Thoracic aorta (tissue), 2 donors: Measurements from ENCODE around the gene TAC3. TPM values are rescaled to one million over a fixed set of nuclear protein-coding genes. Genes with fewer than 3 reads are reported as not detected.
"Not testable (repeated sequence)": the region's sequence is repeated elsewhere in the genome, so short reads cannot be mapped to it uniquely, and the experiment has no call there.

ENCODE experiments used
- ATAC-seq: fragments of 150-250 bp; one replicate; pipeline ENCODE4 v1.8.0; 2017; ENCODE audit warnings: low read depth; ENCODE audit not compliant: insufficient number of reproducible peaks, low FRiP score
- DNase-seq: peaks from one replicate; pipeline ENCODE4 v3.0.0-alpha.2; 2020; ENCODE audit warnings: low spot score
- H3K27ac ChIP-seq, 2 donors: fragments of 200-600 bp; sonication (generic); 1 replicate in 1 of 2; 2 replicates in 1 of 2; pipeline ENCODE4 v1.5.1; 2016; ENCODE audit warnings: mild to moderate bottlenecking in 2 of 2, moderate library complexity in 2 of 2
- H3K27me3 ChIP-seq: fragments of 200-600 bp; sonication (generic); replicated peaks from 2 replicates; pipeline ENCODE4 v1.6.0; 2016; ENCODE audit warnings: mild to moderate bottlenecking; ENCODE audit not compliant: insufficient read depth
- H3K36me3 ChIP-seq: fragments of 200-600 bp; sonication (generic); one replicate; pipeline ENCODE4 v1.5.1; 2016
- H3K4me1 ChIP-seq, 2 donors: fragments of 200-600 bp; sonication (generic); 1 replicate in 1 of 2; 2 replicates in 1 of 2; pipeline versions ENCODE4 v1.5.1 to v1.6.0; 2016; ENCODE audit warnings: low read depth in 2 of 2, mild to moderate bottlenecking in 1 of 2; ENCODE audit not compliant: control insufficient read depth in 1 of 2
- H3K4me3 ChIP-seq: fragments of 200-600 bp; sonication (generic); 2 replicates; pipeline ENCODE4 v1.5.1; 2016; ENCODE audit warnings: mild to moderate bottlenecking
- H3K9me3 ChIP-seq: fragments of 200-600 bp; sonication (generic); 2 replicates; pipeline ENCODE4 v1.5.1; 2016
- total RNA-seq, 2 donors: library from RNA; depleted of rRNA; stranded (reverse); fragments of >200 nt; gene quantifications; one replicate each; pipeline versions ENCODE4 v1.1.0 to v1.2.3, GENCODE V29; 2016
- TF ChIP-seq, protein P1 (sequence below): fragments of 200-600 bp; sonication (generic); IDR thresholded peaks from one replicate; pipeline ENCODE4 v1.5.1; 2019; ENCODE audit warnings: antibody characterized with exemption

Gene TAC3
- total RNA-seq, 2 donors from 2014 or later: not detected

DNA sequence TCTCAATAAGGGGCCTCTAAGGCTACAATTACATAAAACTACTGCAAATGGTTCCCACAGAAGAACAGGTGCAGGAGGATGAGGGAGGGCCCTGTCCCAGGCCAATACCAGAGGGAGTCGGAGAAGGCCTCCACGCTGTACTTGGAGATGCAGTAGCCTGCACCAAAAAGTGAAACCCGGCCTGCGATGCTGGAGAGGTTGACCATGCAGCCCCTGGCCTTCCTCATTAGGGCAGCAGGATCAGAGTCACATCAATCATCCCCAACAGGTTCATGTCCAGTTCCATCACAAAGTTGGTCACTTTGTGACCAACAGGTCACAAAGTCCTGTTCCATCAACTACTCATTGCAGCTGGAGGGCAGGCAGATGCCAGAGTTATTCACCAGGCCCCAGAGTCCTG, 32.9 kb downstream of the TAC3 start:
- no peaks in the 10 kb centered on the region for H3K9me3 ChIP-seq
- TF ChIP-seq, protein P1, sequence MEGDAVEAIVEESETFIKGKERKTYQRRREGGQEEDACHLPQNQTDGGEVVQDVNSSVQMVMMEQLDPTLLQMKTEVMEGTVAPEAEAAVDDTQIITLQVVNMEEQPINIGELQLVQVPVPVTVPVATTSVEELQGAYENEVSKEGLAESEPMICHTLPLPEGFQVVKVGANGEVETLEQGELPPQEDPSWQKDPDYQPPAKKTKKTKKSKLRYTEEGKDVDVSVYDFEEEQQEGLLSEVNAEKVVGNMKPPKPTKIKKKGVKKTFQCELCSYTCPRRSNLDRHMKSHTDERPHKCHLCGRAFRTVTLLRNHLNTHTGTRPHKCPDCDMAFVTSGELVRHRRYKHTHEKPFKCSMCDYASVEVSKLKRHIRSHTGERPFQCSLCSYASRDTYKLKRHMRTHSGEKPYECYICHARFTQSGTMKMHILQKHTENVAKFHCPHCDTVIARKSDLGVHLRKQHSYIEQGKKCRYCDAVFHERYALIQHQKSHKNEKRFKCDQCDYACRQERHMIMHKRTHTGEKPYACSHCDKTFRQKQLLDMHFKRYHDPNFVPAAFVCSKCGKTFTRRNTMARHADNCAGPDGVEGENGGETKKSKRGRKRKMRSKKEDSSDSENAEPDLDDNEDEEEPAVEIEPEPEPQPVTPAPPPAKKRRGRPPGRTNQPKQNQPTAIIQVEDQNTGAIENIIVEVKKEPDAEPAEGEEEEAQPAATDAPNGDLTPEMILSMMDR: no peak
- H3K27ac ChIP-seq: no peak overlapping the region
- ATAC-seq: no peak
- no peaks in the 10 kb centered on the region for H3K27me3 ChIP-seq
- no peaks in the 10 kb centered on the region for H3K36me3 ChIP-seq
- DNase-seq: no peak
- H3K4me3 ChIP-seq: no peak overlapping the region
- no peaks in the 10 kb centered on the region for H3K4me1 ChIP-seq

DNA sequence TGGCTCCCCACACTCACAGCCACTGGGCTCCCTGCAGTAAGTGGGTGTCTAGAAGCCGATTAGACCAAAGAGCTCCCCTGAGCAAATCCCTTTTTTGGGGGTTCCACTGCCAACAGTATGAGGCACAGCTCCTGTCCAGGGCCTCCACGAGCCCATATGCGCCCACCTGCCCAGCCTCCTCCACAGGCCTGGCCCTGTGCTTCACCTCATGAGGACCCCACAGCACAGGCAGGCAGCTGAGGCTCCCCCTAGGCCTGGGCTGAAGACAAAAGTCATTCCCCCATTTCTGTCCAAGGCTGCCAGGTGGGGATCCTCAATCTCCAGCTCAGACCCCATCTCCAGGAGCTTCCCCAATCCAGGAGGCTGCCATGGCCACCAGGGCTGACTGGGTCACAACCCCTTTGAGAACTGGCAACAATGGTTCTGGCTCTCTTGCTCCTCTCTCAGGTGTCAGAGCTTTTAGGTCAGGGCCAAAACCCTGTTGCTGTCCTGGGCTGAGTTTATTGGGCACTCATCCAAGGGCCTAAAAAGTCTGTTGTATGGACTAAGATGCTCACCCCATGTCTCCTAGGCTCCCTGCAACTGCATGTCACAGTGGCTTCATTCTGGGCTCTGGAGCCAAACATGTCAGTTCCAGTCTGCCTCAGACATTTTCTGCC, 33.6 kb downstream of the TAC3 start:
- H3K36me3 ChIP-seq, H3K4me1 ChIP-seq, DNase-seq, H3K4me3 ChIP-seq, H3K27me3 ChIP-seq, ATAC-seq, H3K27ac ChIP-seq, H3K9me3 ChIP-seq: not testable (repeated sequence)

DNA sequence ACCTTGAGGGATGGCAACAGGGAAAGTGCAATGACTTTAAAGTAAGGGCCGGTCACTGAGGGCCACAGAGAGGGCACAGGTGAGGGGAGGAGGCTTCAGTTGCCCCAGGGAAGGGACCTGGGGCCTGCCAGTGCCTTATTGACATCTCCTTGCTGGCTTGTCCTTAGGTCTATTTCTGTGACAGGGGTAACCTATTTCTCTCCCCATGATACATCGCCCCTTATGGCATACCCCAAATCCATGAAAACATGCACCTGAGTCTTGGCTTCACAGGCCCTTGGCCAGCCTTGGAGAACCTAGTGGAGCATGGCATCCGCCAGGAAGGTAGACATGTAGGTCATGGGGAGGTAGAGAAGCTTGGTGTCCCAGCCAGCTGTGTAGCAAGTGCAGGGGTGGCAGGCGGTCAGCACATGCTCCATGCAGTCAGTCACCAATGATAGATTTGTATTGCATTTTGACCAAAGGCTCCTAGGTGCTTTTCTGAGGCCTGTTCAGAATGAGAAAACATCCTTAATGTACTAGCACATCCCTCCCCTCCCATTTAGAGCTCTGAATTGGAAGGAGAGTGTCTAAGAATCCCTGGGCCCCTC, 35.3 kb downstream of the TAC3 start:
- DNase-seq (no peak), ATAC-seq (no peak)
- no peaks in the 10 kb centered on the region for H3K36me3 ChIP-seq
- H3K4me3 ChIP-seq: no peak overlapping the region
- H3K27ac ChIP-seq: no peak overlapping the region
- H3K9me3 ChIP-seq: no peaks in the 10 kb centered on the region
- no peaks in the 10 kb centered on the region for H3K4me1 ChIP-seq
- H3K27me3 ChIP-seq: no peaks in the 10 kb centered on the region
- TF ChIP-seq, protein P1: no peak

DNA sequence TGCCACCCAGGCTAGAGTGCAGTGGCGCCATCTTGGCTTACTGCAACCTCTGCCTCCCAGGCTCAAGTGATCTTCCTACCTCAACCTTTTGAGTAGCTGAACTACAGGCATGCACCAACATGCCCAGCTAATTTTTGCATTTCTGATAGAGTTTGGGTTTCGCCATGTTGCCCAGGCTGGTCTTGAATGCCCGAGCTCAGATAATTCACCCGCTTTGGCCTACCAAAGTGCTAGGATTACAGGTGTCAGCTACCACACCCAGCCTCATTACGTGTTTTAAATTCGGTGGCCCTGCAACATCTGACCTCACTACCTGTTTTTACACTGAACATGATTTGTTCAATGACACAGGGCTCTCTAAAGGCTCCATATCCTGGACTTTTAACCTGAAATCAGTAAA, 36.1 kb downstream of the TAC3 start:
- Histone ChIP-seq H3K4me3 (no peak overlapping the region), H3K9me3 (no peaks in the 10 kb centered on the region), H3K4me1 (no peaks in the 10 kb centered on the region), H3K27ac (no peak overlapping the region), H3K27me3 (no peaks in the 10 kb centered on the region), H3K36me3 (no peaks in the 10 kb centered on the region)
- TF ChIP-seq, protein P1: no peak
- no peak for DNase-seq
- no peak for ATAC-seq

DNA sequence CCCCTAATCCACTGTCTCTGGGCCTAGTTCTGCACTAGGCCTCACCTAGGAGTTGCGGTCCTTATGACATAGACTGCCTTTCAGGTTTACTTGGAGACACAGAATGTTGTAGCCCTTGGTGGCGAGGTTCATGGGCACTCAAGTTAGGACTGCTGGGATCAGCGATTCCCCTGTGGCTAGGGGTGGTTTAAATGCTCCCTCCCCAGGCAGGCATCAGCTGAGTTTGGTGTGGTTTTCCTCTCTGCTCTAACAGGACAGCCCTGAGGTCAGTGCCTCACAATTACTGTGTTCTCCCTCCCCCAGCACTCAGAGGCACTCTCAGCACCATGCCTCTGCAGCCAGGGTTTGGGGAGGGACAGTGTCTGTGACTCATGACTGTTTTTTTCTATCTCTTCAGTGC, 36.7 kb downstream of the TAC3 start:
- H3K9me3 ChIP-seq: no peaks in the 10 kb centered on the region

More for the DNA sequence above, 36.7 kb downstream of the TAC3 start:
- H3K27me3 ChIP-seq: no peaks in the 10 kb centered on the region
- DNase-seq (no peak), ATAC-seq (no peak)
- no peaks in the 10 kb centered on the region for H3K4me1 ChIP-seq
- no peaks in the 10 kb centered on the region for H3K36me3 ChIP-seq
- H3K4me3 ChIP-seq: no peak overlapping the region
- TF ChIP-seq, protein P1: no peak
- no peak overlapping the region for H3K27ac ChIP-seq
